ENCODE data around the gene EIF4G3. TPM values are rescaled to one million over a fixed set of nuclear protein-coding genes. Genes with fewer than 3 reads are reported as not detected.

Gene EIF4G3
- total RNA-seq, 1 donor from 2014 or later: 39.3 TPM

- no peak overlapping the region for H3K4me3 ChIP-seq
- H3K27ac ChIP-seq: no peak overlapping the region
- H3K9me3 ChIP-seq: no peaks in the 10 kb centered on the region
- peaks cover 0 to 5% of the 10 kb centered on the region in 2 donors for H3K36me3 ChIP-seq
- intact Hi-C loops (cut with DNase I): no loop called here
- no peaks in the 10 kb centered on the region for H3K4me1 ChIP-seq
- H3K27me3 ChIP-seq: no peaks in the 10 kb centered on the region
- DNase-seq (ENCODE audit: extremely low spot score in 2 of 2): no peak
- TF ChIP-seq POLR2A (IDR thresholded peaks at IDR 0.05) (no peak), CTCF (IDR thresholded peaks at IDR 0.05) (no peak), POLR2AphosphoS5 (IDR thresholded peaks at IDR 0.05; ENCODE audit: insufficient read depth in 1 of 2, low read depth in 1 of 2) (no peak)
Measured at GRCh38 chr1:21051177-21051825, 125.4 kb downstream of the EIF4G3 start.

GRCh38 chr1:21050031-21050430 lies 126.7 kb downstream of the EIF4G3 start:
- intact Hi-C loops (cut with DNase I): no loop called here
- no peak for DNase-seq (ENCODE audit: extremely low spot score in 2 of 2)
- Histone ChIP-seq H3K27ac (no peak overlapping the region), H3K4me1 (peaks cover 4% of the 10 kb centered on the region), H3K27me3 (no peaks in the 10 kb centered on the region), H3K9me3 (no peaks in the 10 kb centered on the region), H3K4me3 (no peak overlapping the region), H3K36me3 (peaks cover 0 to 5% of the 10 kb centered on the region in 2 donors)
- TF ChIP-seq POLR2AphosphoS5 (IDR thresholded peaks at IDR 0.05; ENCODE audit: insufficient read depth in 1 of 2, low read depth in 1 of 2) (no peak), POLR2A (IDR thresholded peaks at IDR 0.05) (no peak), CTCF (IDR thresholded peaks at IDR 0.05) (no peak)

GRCh38 chr1:21048462-21048861 lies 128.2 kb downstream of the EIF4G3 start:
- no peak for TF ChIP-seq POLR2AphosphoS5 (IDR thresholded peaks at IDR 0.05; ENCODE audit: insufficient read depth in 1 of 2, low read depth in 1 of 2)
- no peak for TF ChIP-seq CTCF (IDR thresholded peaks at IDR 0.05)
- TF ChIP-seq POLR2A (IDR thresholded peaks at IDR 0.05): no peak
- Histone ChIP-seq H3K27ac (no peak overlapping the region), H3K27me3 (no peaks in the 10 kb centered on the region), H3K4me1 (peaks cover 8% of the 10 kb centered on the region), H3K36me3 (peaks cover 0 to 5% of the 10 kb centered on the region in 2 donors), H3K4me3 (no peak overlapping the region), H3K9me3 (no peaks in the 10 kb centered on the region)
- intact Hi-C loops (cut with DNase I): no loop called here
- DNase-seq (ENCODE audit: extremely low spot score in 2 of 2): no peak

GRCh38 chr1:21046132-21046531 lies 130.6 kb downstream of the EIF4G3 start:
- peaks cover 0 to 5% of the 10 kb centered on the region in 2 donors for H3K36me3 ChIP-seq
- H3K4me3 ChIP-seq: no peak overlapping the region
- DNase-seq (ENCODE audit: extremely low spot score in 2 of 2): no peak
- no peaks in the 10 kb centered on the region for H3K9me3 ChIP-seq
- H3K4me1 ChIP-seq: peaks cover 8% of the 10 kb centered on the region
- no peak for TF ChIP-seq POLR2A (IDR thresholded peaks at IDR 0.05)
- TF ChIP-seq CTCF (IDR thresholded peaks at IDR 0.05): no peak
- no peak for TF ChIP-seq POLR2AphosphoS5 (IDR thresholded peaks at IDR 0.05; ENCODE audit: insufficient read depth in 1 of 2, low read depth in 1 of 2)
- H3K27ac ChIP-seq: no peak overlapping the region
- intact Hi-C loops (cut with DNase I): no loop called here
- no peaks in the 10 kb centered on the region for H3K27me3 ChIP-seq

- Histone ChIP-seq H3K27ac (no peak overlapping the region), H3K27me3 (no peaks in the 10 kb centered on the region), H3K36me3 (peaks cover 0 to 2% of the 10 kb centered on the region in 2 donors), H3K4me3 (no peak overlapping the region), H3K4me1 (peaks cover 8% of the 10 kb centered on the region), H3K9me3 (no peaks in the 10 kb centered on the region)
- TF ChIP-seq POLR2A (IDR thresholded peaks at IDR 0.05) (no peak), CTCF (IDR thresholded peaks at IDR 0.05) (no peak), POLR2AphosphoS5 (IDR thresholded peaks at IDR 0.05; ENCODE audit: insufficient read depth in 1 of 2, low read depth in 1 of 2) (no peak)
- DNase-seq (ENCODE audit: extremely low spot score in 2 of 2): no peak
- intact Hi-C loops (cut with DNase I): no loop called here
Measured at GRCh38 chr1:21045351-21045750, 131.3 kb downstream of the EIF4G3 start.
